ENCODE data around the gene KREMEN2.

DNA sequence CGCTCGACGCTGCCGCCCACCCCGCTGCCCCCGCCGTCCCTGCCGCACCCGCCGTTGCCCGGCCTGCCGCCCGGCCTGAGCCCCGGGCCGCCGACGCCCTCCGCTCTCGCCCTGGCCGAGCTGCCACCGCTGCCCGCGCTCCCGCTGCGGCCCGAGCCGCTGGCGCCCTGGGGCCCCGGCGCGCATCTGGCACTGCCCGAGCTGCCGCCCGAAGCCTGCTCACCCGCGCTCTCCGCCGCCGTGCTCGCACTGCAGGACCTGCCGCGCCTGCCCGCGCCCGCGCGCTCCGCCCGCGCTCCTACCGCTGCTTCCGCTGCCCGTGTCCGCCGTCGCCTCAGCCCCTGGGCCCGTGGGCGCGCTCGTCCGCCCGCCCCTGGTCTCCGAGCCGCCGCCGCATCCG, 40.2 kb downstream of the KREMEN2 start:
- TF ChIP-seq POLR2AphosphoS5 (IDR thresholded peaks at IDR 0.05; ENCODE audit: low read depth, low read length): no peak
- no peak for TF ChIP-seq POLR2A (IDR thresholded peaks at IDR 0.05; ENCODE audit: low read depth, low read length)
- TF ChIP-seq TAF1 (IDR thresholded peaks at IDR 0.05; ENCODE audit: low read depth, low read length): no peak
- TF ChIP-seq PAX5 (IDR thresholded peaks at IDR 0.05; ENCODE audit: insufficient read depth, low read length, severe bottlenecking): no peak

Measured in GM12891 (cell line).